Measurements from ENCODE around the gene ADARB2. TPM values are rescaled to one million over a fixed set of nuclear protein-coding genes. Genes with fewer than 3 reads are reported as not detected.

ADARB2 gene
- total RNA-seq, 6 experiments from 2014 or later, result not detected

DNA sequence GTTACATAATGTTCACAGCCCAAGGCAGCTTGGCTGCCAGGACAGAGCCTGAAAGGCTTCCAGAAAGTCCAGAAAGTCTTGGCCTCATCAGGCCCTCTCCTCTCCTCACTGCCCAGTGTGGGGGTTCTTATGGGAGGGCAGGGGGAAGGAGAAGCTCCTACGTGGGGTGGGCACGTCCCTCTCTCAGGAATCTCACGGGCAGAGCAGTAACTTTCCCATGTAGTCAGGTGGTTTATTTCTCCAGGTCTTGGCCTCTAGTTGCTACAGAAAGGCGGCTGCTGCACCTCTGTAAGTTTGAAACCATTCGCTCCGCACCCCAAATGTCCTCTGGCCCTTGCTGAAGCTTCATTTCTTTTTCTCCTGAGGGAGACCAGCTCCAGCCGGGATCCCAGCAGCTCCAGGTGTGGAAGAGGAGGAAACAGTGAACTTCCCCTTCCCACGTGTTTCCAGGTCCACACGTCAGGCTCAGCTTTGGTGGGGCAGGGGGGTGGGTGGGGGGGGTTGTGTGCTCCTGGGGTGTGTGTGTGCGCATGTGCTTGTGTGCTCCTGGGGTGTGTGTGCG lies 360.9 kb downstream of the ADARB2 start:
- no peak overlapping the region for H3K27ac Mint-ChIP-seq
- DNase-seq, result no peak
- peaks cover 56% of the 10 kb centered on the region for H3K9me3 Mint-ChIP-seq
- H3K4me1 Mint-ChIP-seq (ENCODE audit: low read depth), result no peaks in the 10 kb centered on the region
- no peak for TF ChIP-seq CTCF (IDR thresholded peaks at IDR 0.05)
- peaks cover 13% of the 10 kb centered on the region for H3K36me3 Mint-ChIP-seq (ENCODE audit: low read depth)
- H3K4me3 Mint-ChIP-seq, result no peak overlapping the region
- peaks cover 2% of the 10 kb centered on the region for H3K27me3 Mint-ChIP-seq (ENCODE audit: insufficient read depth)

DNA sequence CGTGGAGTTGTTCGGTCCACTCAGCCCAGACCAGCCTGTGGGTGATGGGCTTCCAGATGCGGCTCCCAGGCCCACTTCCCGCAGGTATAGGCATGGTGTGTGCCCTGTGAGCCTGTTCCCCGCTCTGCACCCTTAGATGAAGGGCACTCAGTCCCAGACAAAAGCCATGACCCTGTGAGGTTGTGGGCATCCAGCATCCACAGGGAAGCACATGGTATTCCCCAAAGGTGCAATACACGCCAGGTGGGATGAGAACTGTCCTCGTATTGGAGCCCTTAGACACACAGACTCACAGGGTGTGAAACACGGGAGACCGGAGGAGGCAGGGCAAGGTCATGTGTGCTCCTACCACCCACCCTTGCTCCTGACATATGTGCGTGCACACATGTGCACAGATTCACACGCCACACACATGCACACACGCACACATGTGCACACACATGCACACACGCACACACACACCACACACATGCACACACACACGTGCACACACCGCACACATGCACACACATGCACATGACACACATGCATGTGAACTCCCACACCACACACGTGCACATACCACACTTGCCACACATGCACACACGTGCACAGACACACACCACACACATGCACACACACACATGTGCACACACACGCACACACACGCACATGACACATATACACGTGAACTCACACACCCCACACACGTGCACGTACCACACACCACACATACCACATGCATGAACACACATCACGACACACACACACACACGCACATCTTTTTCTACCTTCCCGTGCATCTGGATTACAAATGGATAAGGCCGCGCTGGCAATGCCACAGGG lies 361.8 kb downstream of the ADARB2 start:
- Mint-ChIP-seq H3K27me3 (ENCODE audit: insufficient read depth) (peaks cover 2% of the 10 kb centered on the region), H3K9me3 (peaks cover 51% of the 10 kb centered on the region), H3K27ac (no peak overlapping the region), H3K36me3 (ENCODE audit: low read depth) (peaks cover 9% of the 10 kb centered on the region), H3K4me3 (no peak overlapping the region), H3K4me1 (ENCODE audit: low read depth) (no peaks in the 10 kb centered on the region)
- no peak for TF ChIP-seq CTCF (IDR thresholded peaks at IDR 0.05)
- DNase-seq, result no peak

- H3K27me3 Mint-ChIP-seq (ENCODE audit: insufficient read depth), result peaks cover 2% of the 10 kb centered on the region
- peaks cover 56% of the 10 kb centered on the region for H3K9me3 Mint-ChIP-seq
- H3K4me3 Mint-ChIP-seq, result no peak overlapping the region
- TF ChIP-seq CTCF (IDR thresholded peaks at IDR 0.05), result no peak
- no peak overlapping the region for H3K27ac Mint-ChIP-seq
- DNase-seq, result no peak
- peaks cover 9% of the 10 kb centered on the region for H3K36me3 Mint-ChIP-seq (ENCODE audit: low read depth)
- H3K4me1 Mint-ChIP-seq (ENCODE audit: low read depth), result no peaks in the 10 kb centered on the region
Measured at GRCh38 chr10:1374511-1375345, 362.6 kb downstream of the ADARB2 start.

- Mint-ChIP-seq H3K4me1 (ENCODE audit: low read depth) (no peaks in the 10 kb centered on the region), H3K36me3 (ENCODE audit: low read depth) (peaks cover 9% of the 10 kb centered on the region), H3K27me3 (ENCODE audit: insufficient read depth) (peaks cover 2% of the 10 kb centered on the region), H3K4me3 (no peak overlapping the region), H3K9me3 (peaks cover 61% of the 10 kb centered on the region), H3K27ac (no peak overlapping the region)
- no peak for DNase-seq
- TF ChIP-seq CTCF (IDR thresholded peaks at IDR 0.05), result no peak
Measured at GRCh38 chr10:1373287-1373686, 364.0 kb downstream of the ADARB2 start.

- Mint-ChIP-seq H3K27me3 (ENCODE audit: insufficient read depth) (peaks cover 2% of the 10 kb centered on the region), H3K27ac (no peak overlapping the region), H3K9me3 (peaks cover 59% of the 10 kb centered on the region), H3K4me3 (no peak overlapping the region), H3K36me3 (ENCODE audit: low read depth) (peaks cover 7% of the 10 kb centered on the region), H3K4me1 (ENCODE audit: low read depth) (no peaks in the 10 kb centered on the region)
- DNase-seq, result no peak
- no peak for TF ChIP-seq CTCF (IDR thresholded peaks at IDR 0.05)
Measured at GRCh38 chr10:1372212-1372611, 365.1 kb downstream of the ADARB2 start.

Data from HFFc6 (cell line).